PFSK-1 (cell line): Measurements from ENCODE around the gene CEP350.

Experiments used
- SIN3A ChIP-seq: IDR thresholded peaks from 2 replicates; pipeline ENCODE4 v1.6.1; 2012; ENCODE audit warnings: mild to moderate bottlenecking, low read length, moderate library complexity, borderline replicate concordance; ENCODE audit not compliant: insufficient read depth
- TAF1 ChIP-seq: IDR thresholded peaks from 2 replicates; pipeline ENCODE4 v1.6.1; 2012; ENCODE audit warnings: low read length, control low read depth, borderline replicate concordance; ENCODE audit not compliant: insufficient read depth

DNA sequence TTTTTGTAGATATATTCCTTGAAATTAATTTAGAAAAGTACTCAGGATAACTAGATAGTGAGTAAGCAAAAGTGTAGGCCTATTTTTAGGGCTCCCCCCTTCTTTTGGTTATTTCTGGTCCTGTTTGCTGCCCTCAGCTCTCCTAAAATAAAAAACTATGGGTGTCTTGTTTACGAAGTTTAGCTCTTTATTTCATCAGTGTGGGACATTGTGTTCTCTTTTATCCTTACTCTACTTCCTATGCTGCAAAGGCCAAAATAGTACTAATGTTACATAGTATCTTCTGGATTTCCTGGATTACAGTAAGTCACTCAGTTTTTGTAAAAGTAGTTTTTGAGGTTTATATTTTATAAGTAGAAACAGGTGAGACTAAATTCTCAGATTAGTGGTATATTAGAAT lies 15.4 kb downstream of the CEP350 start:
- TF ChIP-seq SIN3A (no peak), TAF1 (no peak)
